GM19351 (cell line): ENCODE measurements around the gene BACE2.
"Not testable (repeated sequence)": the region's sequence is repeated elsewhere in the genome, so short reads cannot be mapped to it uniquely, and the experiment has no call there.

Experiments
- ATAC-seq: cut with Tn5 transposase; IDR thresholded peaks from one replicate; pipeline ENCODE4 v1.9.1; 2021; ENCODE audit warnings: mild to moderate bottlenecking, moderate library complexity; ENCODE audit not compliant: unreplicated experiment

The BACE2 gene

GRCh38 chr21:41182547-41182946, 14.6 kb downstream of the BACE2 start:
- no peak for ATAC-seq

GRCh38 chr21:41183575-41183974, 15.6 kb downstream of the BACE2 start:
- no peak for ATAC-seq

- no peak for ATAC-seq
Measured at GRCh38 chr21:41185802-41186201, 17.8 kb downstream of the BACE2 start.

GRCh38 chr21:41186755-41187536, 19.0 kb downstream of the BACE2 start:
- no peak for ATAC-seq

GRCh38 chr21:41187537-41188025, 19.6 kb downstream of the BACE2 start:
- ATAC-seq: no peak

GRCh38 chr21:41188486-41189149, 20.7 kb downstream of the BACE2 start:
- ATAC-seq: no peak

GRCh38 chr21:41189150-41189745, 21.3 kb downstream of the BACE2 start:
- no peak for ATAC-seq

GRCh38 chr21:41192552-41192951, 24.6 kb downstream of the BACE2 start:
- not testable (repeated sequence) for ATAC-seq

GRCh38 chr21:41195311-41195710, 27.4 kb downstream of the BACE2 start:
- ATAC-seq: no peak

GRCh38 chr21:41196993-41197392, 29.0 kb downstream of the BACE2 start:
- ATAC-seq: no peak

GRCh38 chr21:41197582-41197981, 29.6 kb downstream of the BACE2 start:
- ATAC-seq: no peak

GRCh38 chr21:41198647-41199046, 30.7 kb downstream of the BACE2 start:
- ATAC-seq: not testable (repeated sequence)

GRCh38 chr21:41199123-41199522, 31.2 kb downstream of the BACE2 start:
- ATAC-seq: no peak

- no peak for ATAC-seq
Measured at GRCh38 chr21:41199588-41199987, 31.6 kb downstream of the BACE2 start.

GRCh38 chr21:41201385-41201784, 33.4 kb downstream of the BACE2 start:
- ATAC-seq: no peak

- no peak for ATAC-seq
Measured at GRCh38 chr21:41204736-41205135, 36.8 kb downstream of the BACE2 start.

- ATAC-seq: no peak
Measured at GRCh38 chr21:41207401-41208375, 39.7 kb downstream of the BACE2 start.

GRCh38 chr21:41208376-41208763, 40.4 kb downstream of the BACE2 start:
- ATAC-seq: no peak

- ATAC-seq: no peak
Measured at GRCh38 chr21:41209016-41209619, 41.2 kb downstream of the BACE2 start.

- ATAC-seq: no peak
Measured at GRCh38 chr21:41210426-41211059, 42.6 kb downstream of the BACE2 start.
